ENCODE results near the gene MCM3. TPM values are rescaled to one million over a fixed set of nuclear protein-coding genes. Genes with fewer than 3 reads are reported as not detected.

The MCM3 gene
- polyA plus RNA-seq, 3 donors, result 10.7 to 15.3 (median 12.1) TPM

DNA sequence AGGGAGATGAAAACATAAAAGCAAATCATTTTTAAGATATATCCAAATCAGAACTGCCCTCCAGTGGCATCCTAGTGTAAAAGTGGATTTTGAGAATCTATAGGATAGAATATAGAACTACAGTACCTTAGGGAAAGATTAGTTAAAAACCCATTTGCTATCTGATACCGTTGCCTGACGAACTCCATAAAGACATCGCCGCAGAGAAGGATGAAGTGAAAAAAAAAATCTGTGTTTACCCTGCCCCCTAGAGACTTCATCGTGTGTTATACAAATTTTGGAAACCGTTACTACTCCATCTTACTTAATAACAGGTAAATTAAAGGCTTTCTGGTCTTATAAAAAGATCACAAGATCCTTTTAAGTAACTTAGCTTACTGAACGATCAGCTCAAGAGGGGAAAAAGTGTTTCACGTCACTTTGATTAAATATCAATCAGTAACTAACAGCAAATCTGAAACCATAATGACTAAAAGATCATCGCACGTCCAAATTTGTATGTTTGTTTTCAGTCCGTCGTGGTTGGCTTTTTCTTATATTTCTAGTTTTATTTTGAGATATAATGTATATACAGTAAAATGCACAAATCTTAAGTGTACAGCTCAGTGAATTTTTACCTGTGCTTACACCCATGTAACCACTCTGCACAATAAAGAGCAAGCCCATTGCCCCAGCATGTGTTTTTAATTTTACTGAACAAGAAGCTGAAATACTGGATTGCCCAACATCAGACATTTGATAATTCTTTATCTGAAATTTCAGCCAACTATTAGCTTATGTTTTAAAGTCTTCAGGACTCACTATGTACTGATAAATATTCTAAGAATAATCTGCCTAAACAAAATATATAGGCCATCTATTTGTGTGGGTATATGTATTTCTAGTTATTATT is 881 bp upstream of the MCM3 start:
- H3K4me1 ChIP-seq (ENCODE audit: control insufficient read depth in 1 of 2, insufficient read depth in 2 of 2, low read length in 2 of 2), result peaks cover 21 to 30% of the 10 kb centered on the region in 2 donors
- Mint-ChIP-seq H3K27me3 (ENCODE audit: low read depth in 3 of 3) (no peaks in the 10 kb centered on the region), H3K36me3 (peaks cover 20 to 21% of the 10 kb centered on the region in 2 donors), H3K9me3 (peaks cover 0 to 3% (median 0%) of the 10 kb centered on the region in 7 donors), H3K4me1 (peaks cover 28% of the 10 kb centered on the region), H3K4me3 (no peak overlapping the region), H3K27ac (no peak overlapping the region)
- H4K20me1 ChIP-seq (ENCODE audit: insufficient read depth, low read length), result no peaks in the 10 kb centered on the region
- no peak for DNase-seq
- no CpG with 5 or more reads among the region's 12 CpGs for WGBS (ENCODE audit: insufficient coverage)
- H3K9ac ChIP-seq (ENCODE audit: insufficient read depth, low read length, poor library complexity, severe bottlenecking), result no peak overlapping the region
- no peaks in the 10 kb centered on the region for H3K9me3 ChIP-seq (replicated peaks in 1 of 2; ENCODE audit: control insufficient read depth in 1 of 2, insufficient read depth in 1 of 2, low read length in 2 of 2)
- peak; percentile 22 for TF ChIP-seq CTCF (IDR thresholded peaks at IDR 0.05)
- no peaks in the 10 kb centered on the region for H3K27me3 ChIP-seq (ENCODE audit: control insufficient read depth in 2 of 2, insufficient read depth in 2 of 2, low read length in 2 of 2)
- peak overlapping the region; percentile 55 to 92 (median 60) for H3K4me3 ChIP-seq (replicated peaks in 1 of 3; ENCODE audit: low read depth in 2 of 3, low read length in 3 of 3)
- intact Hi-C loops (cut with micrococcal nuclease), result loop anchor here (5.0 to 10.0 kb wide), 4 partner anchors 77 to 289 kb away; partner anchors contain the start of genes TRAM2 (in 2 of the 2) and PAQR8 (in 1 of the 2)
- H3K36me3 ChIP-seq (replicated peaks in 1 of 2; ENCODE audit: control insufficient read depth in 1 of 2, insufficient read depth in 2 of 2, low read length in 2 of 2), result peaks cover 16 to 22% of the 10 kb centered on the region in 2 donors
- H3K4me2 ChIP-seq (replicated peaks; ENCODE audit: extremely low read depth, low read length, poor library complexity, severe bottlenecking), result peak overlapping the region; percentile 96
- peak overlapping the region in 1 of 2 donors; percentile 42 for H3K27ac ChIP-seq (ENCODE audit: low read depth in 1 of 2, low read length in 2 of 2)
- H3K79me2 ChIP-seq (ENCODE audit: insufficient read depth, low read length), result peaks cover 40% of the 10 kb centered on the region
- peak overlapping the region; percentile 69 for H2AFZ ChIP-seq (ENCODE audit: insufficient read depth, low read depth, low read length, poor library complexity, severe bottlenecking)

- Histone ChIP-seq H3K9ac (ENCODE audit: insufficient read depth, low read length, poor library complexity, severe bottlenecking) (peak overlapping the region; percentile 67), H2AFZ (ENCODE audit: insufficient read depth, low read depth, low read length, poor library complexity, severe bottlenecking) (peak overlapping the region; percentile 95), H3K36me3 (replicated peaks in 1 of 2; ENCODE audit: control insufficient read depth in 1 of 2, insufficient read depth in 2 of 2, low read length in 2 of 2) (peaks cover 28 to 35% of the 10 kb centered on the region in 2 donors), H3K79me2 (ENCODE audit: insufficient read depth, low read length) (peaks cover 52% of the 10 kb centered on the region), H3K27me3 (ENCODE audit: control insufficient read depth in 2 of 2, insufficient read depth in 2 of 2, low read length in 2 of 2) (no peaks in the 10 kb centered on the region), H3K4me2 (replicated peaks; ENCODE audit: extremely low read depth, low read length, poor library complexity, severe bottlenecking) (peak overlapping the region; percentile 96), H4K20me1 (ENCODE audit: insufficient read depth, low read length) (no peaks in the 10 kb centered on the region), H3K4me3 (replicated peaks in 1 of 3; ENCODE audit: low read depth in 2 of 3, low read length in 3 of 3) (peak overlapping the region; percentile 60 to 92 (median 86)), H3K4me1 (ENCODE audit: control insufficient read depth in 1 of 2, insufficient read depth in 2 of 2, low read length in 2 of 2) (peaks cover 21 to 29% of the 10 kb centered on the region in 2 donors), H3K27ac (ENCODE audit: low read depth in 1 of 2, low read length in 2 of 2) (peak overlapping the region in 1 of 2 donors; percentile 66), H3K9me3 (replicated peaks in 1 of 2; ENCODE audit: control insufficient read depth in 1 of 2, insufficient read depth in 1 of 2, low read length in 2 of 2) (no peaks in the 10 kb centered on the region)
- Mint-ChIP-seq H3K36me3 (peaks cover 27 to 32% of the 10 kb centered on the region in 2 donors), H3K4me1 (peaks cover 28% of the 10 kb centered on the region), H3K27me3 (ENCODE audit: low read depth in 3 of 3) (no peaks in the 10 kb centered on the region), H3K4me3 (no peak overlapping the region), H3K27ac (peak overlapping the region in 1 of 7 donors; percentile 9), H3K9me3 (peaks cover 0 to 3% (median 0%) of the 10 kb centered on the region in 7 donors)
- 0% methylated on average over 13 of the region's 14 CpGs for WGBS (ENCODE audit: insufficient coverage)
- TF ChIP-seq CTCF (IDR thresholded peaks at IDR 0.05), result no peak
- intact Hi-C loops (cut with micrococcal nuclease), result loop anchor here (5.0 to 10.0 kb wide), 5 partner anchors 68 to 291 kb away; partner anchors contain the start of genes TRAM2 (in 2 of the 2), EFHC1 (in 1 of the 2) and PAQR8 (in 1 of the 2)
- peak in 1 of 3 donors; percentile 9 for DNase-seq
Observed at GRCh38 chr6:52284131-52284459, 447 bp downstream of the MCM3 start.
